Activated T-cell treated with anti-CD3 and anti-CD28 coated beads, Interleukin-2, amount 50 U/mL, for 4 hours (primary cell): ENCODE measurements around the gene AOPEP. TPM values are rescaled to one million over a fixed set of nuclear protein-coding genes. Genes with fewer than 3 reads are reported as not detected.
A peak's percentile ranks its signal among the peaks of the same experiment; 100 is the strongest.

ENCODE experiments used
- ATAC-seq, 2 donors: fragments of 200-7000 bp; cut with Tn5 transposase; one replicate each; pipeline ENCODE4 v1.10.0; 2021
- DNase-seq: peaks from one replicate; pipeline ENCODE4 v3.0.0-alpha.2; 2020
- H3K27me3 Mint-ChIP-seq: one replicate; pipeline ENCODE4 v1.8.0; 2021; ENCODE audit warnings: low read depth, mixed read lengths
- H3K36me3 Mint-ChIP-seq: one replicate; pipeline ENCODE4 v1.8.0; 2022; ENCODE audit warnings: mixed read lengths; ENCODE audit not compliant: insufficient read depth
- H3K4me1 Mint-ChIP-seq: one replicate; pipeline ENCODE4 v1.8.0; 2021; ENCODE audit warnings: low read depth, mixed read lengths
- H3K4me3 Mint-ChIP-seq: one replicate; pipeline ENCODE4 v1.8.0; 2021; ENCODE audit warnings: mild to moderate bottlenecking, moderate library complexity, mixed read lengths
- H3K9me3 Mint-ChIP-seq: one replicate; pipeline ENCODE4 v1.8.0; 2021; ENCODE audit warnings: mixed read lengths
- total RNA-seq, 3 donors: library from RNA; stranded (reverse); gene quantifications; one replicate each; pipeline ENCODE4 v1.2.1, GENCODE V29; 2021

The AOPEP gene
- total RNA-seq, 3 donors from 2014 or later, result 7.1 to 7.9 (median 7.4) TPM

DNA sequence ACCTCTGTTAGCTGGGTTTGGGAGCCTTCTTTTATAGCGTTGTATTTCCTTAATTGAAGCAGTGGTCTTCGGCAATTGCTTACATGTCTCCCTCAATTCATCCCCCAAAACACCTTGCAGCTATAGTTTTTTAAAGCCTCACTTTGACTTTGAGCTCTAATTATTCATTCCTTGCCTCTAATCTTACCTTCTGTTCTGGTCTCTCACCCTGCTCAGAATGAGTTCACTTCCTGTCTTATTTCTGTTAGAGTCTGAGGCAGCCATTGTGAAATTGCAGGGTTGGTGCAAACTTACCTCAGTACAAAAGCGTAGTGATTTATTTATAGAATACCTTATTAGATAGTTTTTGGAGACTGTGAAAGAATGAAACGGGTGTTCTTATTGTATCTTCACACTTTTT is 35.0 kb downstream of the AOPEP start:
- Mint-ChIP-seq H3K27me3 (no peaks in the 10 kb centered on the region), H3K36me3 (peaks cover 11% of the 10 kb centered on the region), H3K9me3 (no peaks in the 10 kb centered on the region), H3K4me1 (peaks cover 6% of the 10 kb centered on the region), H3K4me3 (no peak overlapping the region)
- DNase-seq, result no peak
- ATAC-seq, result no peak

DNA sequence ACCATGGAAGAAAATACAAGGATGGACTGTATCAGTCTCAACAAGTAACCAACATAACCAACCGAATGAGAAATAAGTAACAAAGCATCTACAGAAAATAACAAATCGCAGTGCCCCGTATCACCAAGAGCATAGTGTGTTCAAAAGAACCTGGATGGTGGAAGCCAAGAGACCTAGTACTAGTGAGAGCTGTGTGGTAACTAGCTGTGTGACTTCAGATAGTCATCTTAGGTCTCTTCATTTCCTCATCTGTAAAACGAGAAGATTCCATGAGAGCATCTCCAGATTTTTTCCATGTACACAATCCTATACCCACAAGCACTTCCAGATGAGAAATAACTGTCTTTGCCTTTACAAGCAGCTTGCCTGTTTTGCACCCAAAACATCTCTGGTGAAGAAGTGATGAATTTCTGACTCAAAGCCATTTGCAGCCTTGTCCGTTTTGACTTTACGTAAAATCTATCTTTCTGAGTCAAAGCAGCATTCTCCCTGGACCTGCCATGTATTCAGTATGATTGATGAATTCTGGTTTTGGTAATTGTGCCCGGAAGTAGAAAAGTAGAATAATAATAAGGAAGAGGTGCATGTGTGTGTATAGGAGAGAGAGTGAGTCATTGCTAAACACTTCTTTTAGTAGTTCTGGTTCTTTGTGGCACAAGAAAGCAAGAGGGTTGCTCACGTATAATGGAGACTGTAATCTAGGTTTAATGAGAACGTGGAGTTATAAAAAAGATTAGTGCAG is 41.0 kb downstream of the AOPEP start:
- peak in 1 of 2 donors; percentile 21 for ATAC-seq
- Mint-ChIP-seq H3K27me3 (no peaks in the 10 kb centered on the region), H3K9me3 (no peaks in the 10 kb centered on the region), H3K36me3 (peaks cover 20% of the 10 kb centered on the region), H3K4me3 (no peak overlapping the region), H3K4me1 (peaks cover 5% of the 10 kb centered on the region)
- DNase-seq, result no peak

DNA sequence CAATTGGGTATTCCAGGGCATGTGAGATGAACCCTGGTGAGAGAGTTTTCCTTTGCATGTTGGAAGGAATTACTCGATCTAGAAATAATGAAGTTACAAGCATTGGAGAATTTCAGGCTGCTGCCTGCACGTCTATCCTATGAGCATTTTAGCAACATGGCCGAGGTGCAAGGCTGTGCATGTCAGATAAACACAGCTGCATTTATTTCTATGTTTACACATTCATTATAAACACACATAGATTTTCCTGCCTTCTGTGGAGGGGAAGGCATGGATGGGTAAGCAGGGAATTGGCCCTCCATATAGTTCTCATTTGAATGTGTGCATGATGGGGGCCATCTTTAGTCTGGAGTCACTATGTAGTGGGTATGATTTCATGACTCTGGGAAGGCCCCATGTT is 42.3 kb downstream of the AOPEP start:
- H3K27me3 Mint-ChIP-seq, result no peaks in the 10 kb centered on the region
- H3K36me3 Mint-ChIP-seq, result peaks cover 29% of the 10 kb centered on the region
- no peak overlapping the region for H3K4me3 Mint-ChIP-seq
- H3K9me3 Mint-ChIP-seq, result no peaks in the 10 kb centered on the region
- peaks cover 5% of the 10 kb centered on the region for H3K4me1 Mint-ChIP-seq
- DNase-seq (no peak), ATAC-seq (no peak)

DNA sequence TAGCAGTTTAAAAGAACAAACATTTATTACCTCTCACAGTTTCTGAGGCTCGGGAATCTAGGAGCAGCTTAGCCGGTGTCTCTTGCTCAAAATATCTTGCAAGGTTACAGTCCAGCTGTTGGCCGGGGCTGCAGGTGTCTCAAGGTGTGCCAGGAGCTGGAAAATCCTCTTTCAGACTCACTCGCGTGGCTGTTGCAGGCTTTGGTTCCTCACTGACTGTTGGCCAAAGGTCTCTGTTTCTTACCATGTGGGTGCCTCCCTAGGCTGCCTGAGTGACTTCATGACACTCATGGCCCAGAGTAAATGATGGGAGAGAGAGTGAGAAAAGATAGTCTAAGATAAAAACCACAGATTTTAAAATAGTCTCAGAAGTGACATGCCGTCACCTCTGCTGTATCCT is 43.8 kb downstream of the AOPEP start:
- no peaks in the 10 kb centered on the region for H3K27me3 Mint-ChIP-seq
- ATAC-seq, result no peak
- H3K4me3 Mint-ChIP-seq, result no peak overlapping the region
- peaks cover 29% of the 10 kb centered on the region for H3K36me3 Mint-ChIP-seq
- H3K9me3 Mint-ChIP-seq, result no peaks in the 10 kb centered on the region
- no peak for DNase-seq
- H3K4me1 Mint-ChIP-seq, result peaks cover 5% of the 10 kb centered on the region

DNA sequence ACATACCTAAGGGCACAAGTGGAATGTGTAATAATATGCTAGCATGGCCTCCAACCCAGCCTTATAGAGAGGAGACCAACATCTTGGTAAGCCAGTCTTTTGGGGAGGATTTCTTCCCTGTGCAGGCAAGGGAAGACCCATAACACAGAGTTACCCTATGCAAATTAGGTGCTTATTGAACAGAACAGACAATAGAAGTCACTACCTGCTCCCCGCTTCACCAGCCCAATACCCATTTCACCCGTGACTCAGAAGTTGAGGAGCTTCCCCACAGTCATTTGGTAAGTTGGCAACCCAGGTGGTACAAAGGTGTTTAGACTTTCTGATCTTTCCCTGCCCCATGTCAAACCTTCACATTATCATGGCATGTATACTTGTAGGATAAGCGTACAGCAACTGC is 44.6 kb downstream of the AOPEP start:
- Mint-ChIP-seq H3K27me3 (no peaks in the 10 kb centered on the region), H3K4me1 (peaks cover 5% of the 10 kb centered on the region), H3K9me3 (no peaks in the 10 kb centered on the region), H3K4me3 (no peak overlapping the region), H3K36me3 (peaks cover 26% of the 10 kb centered on the region)
- ATAC-seq, result no peak
- DNase-seq, result no peak

DNA sequence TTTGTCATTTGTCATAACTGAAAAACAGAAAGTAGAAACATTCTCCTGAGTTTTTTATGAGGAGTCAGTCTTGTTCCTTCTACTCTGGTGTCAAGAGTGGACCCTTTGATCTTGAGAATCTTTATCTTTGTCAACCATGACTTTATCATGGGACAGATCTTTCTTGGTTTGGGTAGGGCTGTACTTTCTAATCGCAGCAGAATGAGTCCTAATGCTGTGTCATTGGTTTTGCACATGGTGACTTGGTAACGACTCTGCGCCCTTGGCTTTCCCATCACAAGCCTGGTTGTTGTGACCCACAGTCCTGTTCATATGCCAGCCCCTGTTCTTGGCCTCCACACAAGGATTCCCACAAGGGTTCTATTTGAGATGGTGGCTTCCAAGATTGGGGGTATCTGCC is 45.6 kb downstream of the AOPEP start:
- Mint-ChIP-seq H3K4me3 (no peak overlapping the region), H3K27me3 (no peaks in the 10 kb centered on the region), H3K9me3 (no peaks in the 10 kb centered on the region), H3K36me3 (peaks cover 23% of the 10 kb centered on the region), H3K4me1 (peaks cover 5% of the 10 kb centered on the region)
- no peak for ATAC-seq
- DNase-seq, result no peak

DNA sequence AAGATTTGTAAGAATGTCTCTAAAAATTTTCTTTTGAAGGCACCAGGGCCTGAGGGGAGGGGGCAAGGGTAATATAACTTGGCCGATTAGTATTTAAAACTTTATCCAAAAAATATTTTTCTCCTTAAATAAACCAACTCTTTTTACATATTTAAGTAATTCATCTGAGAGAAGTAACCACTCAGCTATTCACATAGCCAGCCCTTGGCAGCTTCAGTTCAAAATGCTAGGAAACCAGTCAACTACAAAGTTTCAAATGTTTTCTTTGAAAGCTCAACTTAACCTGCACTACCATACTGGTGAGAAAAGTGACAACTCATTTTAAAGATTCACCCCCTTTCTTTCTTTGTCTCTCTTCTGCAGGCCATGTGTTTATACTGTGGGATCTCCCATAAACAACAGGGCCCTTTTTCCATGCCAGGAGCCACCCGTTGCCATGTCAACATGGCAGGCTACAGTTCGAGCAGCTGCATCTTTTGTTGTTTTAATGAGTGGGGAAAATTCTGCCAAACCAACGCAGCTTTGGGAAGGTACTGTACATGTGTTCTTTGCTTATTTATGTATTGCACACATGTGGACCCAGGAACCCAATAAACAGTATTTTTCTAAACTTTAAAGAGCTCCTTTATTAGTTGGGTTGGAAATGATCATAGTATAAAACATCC is 46.3 kb downstream of the AOPEP start:
- no peak for ATAC-seq
- Mint-ChIP-seq H3K27me3 (no peaks in the 10 kb centered on the region), H3K4me3 (no peak overlapping the region), H3K36me3 (peaks cover 17% of the 10 kb centered on the region), H3K9me3 (no peaks in the 10 kb centered on the region), H3K4me1 (peaks cover under 1% of the 10 kb centered on the region)
- DNase-seq, result no peak

DNA sequence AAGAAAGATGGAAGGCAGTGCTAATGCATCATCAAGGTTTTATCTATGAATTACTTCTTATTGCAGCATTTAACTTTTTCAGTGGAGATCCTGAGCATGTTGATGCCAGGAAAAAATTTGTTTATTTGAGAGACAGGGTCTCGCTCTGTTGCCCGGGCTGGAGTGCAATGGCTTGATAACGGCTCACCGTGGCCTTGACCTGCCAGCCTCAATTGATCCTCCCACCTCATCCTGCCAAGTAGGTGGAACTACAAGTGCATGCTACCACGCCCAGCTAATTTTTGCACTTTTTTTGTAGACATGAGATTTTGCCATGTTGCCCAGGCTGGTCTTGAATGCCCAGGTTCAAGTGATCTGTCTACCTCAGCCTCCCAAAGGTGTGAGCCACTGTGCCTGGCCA is 47.2 kb downstream of the AOPEP start:
- H3K9me3 Mint-ChIP-seq, result no peaks in the 10 kb centered on the region
- H3K27me3 Mint-ChIP-seq, result no peaks in the 10 kb centered on the region
- H3K4me1 Mint-ChIP-seq, result no peaks in the 10 kb centered on the region
- no peak overlapping the region for H3K4me3 Mint-ChIP-seq
- ATAC-seq (no peak), DNase-seq (no peak)
- H3K36me3 Mint-ChIP-seq, result peaks cover 15% of the 10 kb centered on the region

DNA sequence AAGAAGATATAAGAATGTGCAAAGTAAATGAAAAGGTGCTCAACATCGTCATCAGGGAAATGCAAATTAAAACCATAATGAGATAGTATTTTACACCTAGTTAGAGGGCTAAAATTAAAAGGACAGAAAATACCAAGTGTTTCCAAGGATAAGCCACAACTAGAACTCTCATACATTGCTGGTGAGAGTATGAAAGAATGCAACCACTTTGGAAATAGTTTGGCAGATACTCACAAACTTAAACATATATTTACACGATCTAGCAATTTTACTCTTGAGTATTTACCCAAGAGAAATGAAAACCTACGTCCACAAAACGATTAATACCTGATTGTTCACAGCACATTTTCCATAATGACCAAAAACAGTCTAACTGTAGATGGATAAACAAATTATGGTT is 51.5 kb downstream of the AOPEP start:
- Mint-ChIP-seq H3K9me3 (no peaks in the 10 kb centered on the region), H3K27me3 (no peaks in the 10 kb centered on the region), H3K36me3 (peaks cover 10% of the 10 kb centered on the region), H3K4me3 (no peak overlapping the region), H3K4me1 (peaks cover 6% of the 10 kb centered on the region)
- ATAC-seq (no peak), DNase-seq (no peak)

DNA sequence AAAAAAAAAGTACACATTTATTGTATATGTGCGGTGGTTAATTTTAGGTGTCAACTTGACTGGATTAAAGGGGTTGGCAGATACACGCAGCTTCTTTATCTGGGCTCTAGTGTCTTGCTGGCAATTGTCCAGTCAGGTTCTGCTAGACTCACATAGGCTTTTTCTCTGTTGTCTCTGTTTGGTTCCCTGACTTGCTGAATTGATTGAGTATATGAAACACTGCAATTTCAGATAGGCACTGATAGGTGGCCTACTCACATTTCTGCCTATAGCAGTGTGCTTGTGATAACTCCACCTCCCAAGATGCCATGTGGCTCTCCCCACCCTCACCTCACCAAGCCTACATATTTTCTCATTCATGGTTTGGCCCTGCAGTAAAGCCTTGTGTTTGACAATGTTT is 52.5 kb downstream of the AOPEP start:
- H3K27me3 Mint-ChIP-seq, result no peaks in the 10 kb centered on the region
- peaks cover 4% of the 10 kb centered on the region for H3K36me3 Mint-ChIP-seq
- H3K9me3 Mint-ChIP-seq, result no peaks in the 10 kb centered on the region
- no peak for ATAC-seq
- no peak overlapping the region for H3K4me3 Mint-ChIP-seq
- no peak for DNase-seq
- H3K4me1 Mint-ChIP-seq, result peaks cover 6% of the 10 kb centered on the region

DNA sequence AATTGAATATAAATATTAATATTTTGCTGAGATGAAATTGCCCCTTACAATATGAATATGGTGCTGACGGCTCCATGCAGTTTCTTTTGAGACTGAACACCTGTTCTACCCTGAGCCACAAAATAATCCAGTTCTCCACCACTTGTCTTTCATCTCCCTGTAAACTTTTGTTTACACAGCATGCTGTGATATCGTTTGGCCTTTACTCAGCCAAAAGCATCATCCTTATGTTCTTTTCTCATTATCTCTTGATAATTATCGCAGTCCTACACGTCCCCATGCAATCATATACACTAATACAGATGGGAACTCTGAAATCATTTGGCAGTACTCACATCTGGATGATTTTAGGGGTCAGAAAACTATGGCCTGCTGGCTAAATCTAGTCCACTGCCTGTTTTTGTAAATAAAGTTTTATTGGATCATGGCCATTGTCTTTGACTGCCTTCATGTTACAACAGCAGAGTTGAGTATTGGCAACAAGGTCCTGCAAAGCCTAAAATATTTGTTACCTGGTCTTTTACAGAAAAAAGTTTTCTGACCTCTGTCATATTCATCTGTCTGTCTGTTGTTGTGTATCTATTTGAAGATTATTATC is 53.3 kb downstream of the AOPEP start:
- H3K4me3 Mint-ChIP-seq, result no peak overlapping the region
- peaks cover 4% of the 10 kb centered on the region for H3K36me3 Mint-ChIP-seq
- ATAC-seq, result no peak

DNA sequence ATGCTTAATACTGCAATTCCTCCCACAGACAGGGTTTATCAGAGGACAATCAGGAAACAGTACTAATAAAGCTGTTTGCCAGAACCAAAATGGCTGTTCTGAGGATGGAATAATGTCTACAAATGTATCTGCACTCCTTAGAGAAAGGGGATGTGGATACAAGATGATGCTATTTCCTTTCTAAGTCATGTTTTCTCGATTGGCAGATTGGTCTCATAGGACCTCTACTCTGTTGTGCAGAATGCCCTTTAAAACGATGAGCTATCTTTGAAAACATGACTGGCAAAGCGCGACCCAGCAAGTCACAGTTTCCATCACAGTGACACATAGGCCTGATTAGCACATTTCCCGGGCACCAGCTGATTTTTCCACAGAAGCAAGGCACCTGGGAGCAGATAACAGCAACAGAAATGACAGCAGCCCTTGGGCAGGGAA is 54.0 kb downstream of the AOPEP start:
- H3K4me1 Mint-ChIP-seq, result peaks cover 6% of the 10 kb centered on the region
- H3K9me3 Mint-ChIP-seq, result no peaks in the 10 kb centered on the region
- no peak overlapping the region for H3K4me3 Mint-ChIP-seq
- no peak for DNase-seq
- peaks cover 4% of the 10 kb centered on the region for H3K36me3 Mint-ChIP-seq
- no peaks in the 10 kb centered on the region for H3K27me3 Mint-ChIP-seq
- ATAC-seq, result peak in 1 of 2 donors; percentile 54

More for the DNA sequence above, 53.3 kb downstream of the AOPEP start:
- H3K9me3 Mint-ChIP-seq, result no peaks in the 10 kb centered on the region
- H3K27me3 Mint-ChIP-seq, result no peaks in the 10 kb centered on the region
- H3K4me1 Mint-ChIP-seq, result peaks cover 6% of the 10 kb centered on the region
- no peak for DNase-seq

DNA sequence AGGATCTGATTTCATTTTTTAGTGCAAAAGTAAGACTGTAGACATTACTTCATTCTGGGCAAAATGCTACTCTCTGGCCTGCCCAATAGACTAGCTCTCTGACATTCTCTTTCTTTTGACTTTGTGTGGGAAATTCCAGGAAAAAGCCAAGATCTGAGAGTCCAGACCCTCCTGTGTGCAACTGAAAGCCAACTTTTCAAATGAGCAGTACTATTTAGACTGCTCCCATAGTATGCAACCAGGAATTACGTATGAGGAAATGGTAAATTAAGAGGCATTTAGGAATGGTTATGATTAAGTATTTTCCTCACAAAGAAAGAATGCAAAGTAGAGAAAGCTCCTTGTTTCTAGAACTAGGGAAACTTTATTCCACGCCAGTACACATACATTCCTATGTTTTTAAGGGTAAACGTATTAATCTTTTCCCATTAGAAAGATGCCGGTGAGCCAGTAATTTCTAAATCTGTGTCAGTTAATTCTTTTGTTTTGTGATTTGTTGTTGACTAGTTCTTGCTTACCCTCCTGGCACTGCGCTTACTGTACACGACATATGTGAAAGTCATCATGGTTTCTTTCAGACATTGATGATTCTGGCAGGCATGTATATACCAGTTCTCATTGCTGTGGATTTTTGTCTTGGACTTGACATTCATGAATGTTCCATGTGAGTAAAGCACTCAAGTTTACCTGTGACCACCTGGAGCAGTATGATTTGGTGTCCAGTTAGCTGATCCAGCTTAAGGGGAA is 56.0 kb downstream of the AOPEP start:
- Mint-ChIP-seq H3K36me3 (peaks cover 5% of the 10 kb centered on the region), H3K4me3 (no peak overlapping the region), H3K4me1 (peaks cover 9% of the 10 kb centered on the region), H3K9me3 (no peaks in the 10 kb centered on the region), H3K27me3 (no peaks in the 10 kb centered on the region)
- DNase-seq, result no peak
- ATAC-seq, result no peak

DNA sequence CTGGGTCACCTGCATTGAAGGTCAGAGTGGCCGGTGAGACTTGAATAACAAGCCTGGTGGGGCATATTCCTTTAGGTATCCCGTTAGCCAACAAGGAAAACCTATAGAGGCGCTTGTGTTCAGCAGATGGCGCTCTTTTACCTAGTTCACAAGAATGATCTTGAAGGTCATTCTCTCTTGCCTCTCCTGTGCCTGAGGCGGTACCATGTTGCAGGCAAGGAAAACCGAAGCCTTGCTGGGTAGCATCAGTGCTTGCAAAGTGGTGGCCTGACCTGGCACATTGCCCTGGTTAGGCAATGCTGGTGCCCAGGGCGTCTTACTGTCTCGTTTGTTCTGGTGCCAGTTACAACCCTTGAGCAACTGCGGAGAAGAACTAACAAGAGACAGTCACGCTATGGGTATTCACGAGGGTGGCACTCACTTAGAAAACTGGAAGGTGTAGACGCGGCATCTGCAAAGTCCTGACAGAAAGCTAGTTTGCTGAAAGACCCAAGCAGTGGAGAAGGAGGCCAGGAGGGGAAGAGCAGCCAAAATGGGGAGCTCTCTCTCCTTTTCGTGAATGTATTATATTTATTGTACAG is 56.7 kb downstream of the AOPEP start:
- Mint-ChIP-seq H3K4me1 (peaks cover 9% of the 10 kb centered on the region), H3K4me3 (no peak overlapping the region), H3K36me3 (peaks cover 8% of the 10 kb centered on the region), H3K27me3 (no peaks in the 10 kb centered on the region), H3K9me3 (no peaks in the 10 kb centered on the region)
- DNase-seq (peak; percentile 16), ATAC-seq (no peak)
